Natural killer cell treated with Interleukin-12 subunit alpha and Interleukin-12 subunit beta and Interleukin-15 and Interleukin-18, amount 100 ng/mL, for 72 hours (primary cell): ENCODE measurements around the gene ELOB. TPM values are rescaled to one million over a fixed set of nuclear protein-coding genes. Genes with fewer than 3 reads are reported as not detected.

ENCODE experiments used
- ATAC-seq, 2 donors: fragments of 150-1000 bp; cut with Tn5 transposase in 1 of 2; sonication (Bioruptor Pico), chemical (Tn5 transposase) in 1 of 2; 2 replicates each; pipeline ENCODE4 v1.10.0; 2021
- DNase-seq: peaks from one replicate; pipeline ENCODE4 v3.0.0; 2022; ENCODE audit warnings: low spot score
- H3K27ac Mint-ChIP-seq, 2 donors: 1 replicate in 1 of 2; 2 replicates in 1 of 2; pipeline ENCODE4 v1.8.0; 2022; ENCODE audit warnings: mixed read lengths in 2 of 2, mild to moderate bottlenecking in 1 of 2, moderate library complexity in 1 of 2
- H3K27me3 Mint-ChIP-seq, 2 donors: 1 replicate in 1 of 2; 2 replicates in 1 of 2; pipeline ENCODE4 v1.8.0; 2022; ENCODE audit warnings: mixed read lengths in 2 of 2
- H3K36me3 Mint-ChIP-seq: one replicate; pipeline ENCODE4 v1.8.0; 2022; ENCODE audit warnings: mixed read lengths
- H3K4me1 Mint-ChIP-seq, 2 donors: 1 replicate in 1 of 2; 2 replicates in 1 of 2; pipeline ENCODE4 v1.8.0; 2022; ENCODE audit warnings: low read depth in 2 of 2, mixed read lengths in 2 of 2, mild to moderate bottlenecking in 1 of 2
- H3K4me3 Mint-ChIP-seq: one replicate; pipeline ENCODE4 v1.8.0; 2022; ENCODE audit warnings: mixed read lengths
- H3K9me3 Mint-ChIP-seq: 2 replicates; pipeline ENCODE4 v1.8.0; 2022; ENCODE audit warnings: mixed read lengths
- total RNA-seq, 2 donors: library from RNA; stranded (reverse); gene quantifications; one replicate each; pipeline ENCODE4 v1.2.3, GENCODE V29; 2022

ELOB gene
- total RNA-seq, 2 donors from 2014 or later: 196 to 201 TPM

- no peak for ATAC-seq
- Mint-ChIP-seq H3K4me3 (no peak overlapping the region), H3K36me3 (no peaks in the 10 kb centered on the region), H3K9me3 (no peaks in the 10 kb centered on the region), H3K27ac (no peak overlapping the region), H3K27me3 (no peaks in the 10 kb centered on the region), H3K4me1 (peaks cover 0 to 2% of the 10 kb centered on the region in 2 donors)
- DNase-seq: no peak
Measured at GRCh38 chr16:2817340-2818271, 40.5 kb upstream of the ELOB start.

- no peak within 1 kb of the TSS for H3K4me3 Mint-ChIP-seq
- H3K9me3 Mint-ChIP-seq: no peaks in the 10 kb centered on the region
- no peak for DNase-seq
- peaks cover 0 to 2% of the 10 kb centered on the region in 2 donors for H3K4me1 Mint-ChIP-seq
- H3K36me3 Mint-ChIP-seq: no peaks in the 10 kb centered on the region
- no peak within 1 kb of the TSS for H3K27ac Mint-ChIP-seq
- ATAC-seq: peak; percentile 49 to 75
- H3K27me3 Mint-ChIP-seq: no peaks in the 10 kb centered on the region
Measured at GRCh38 chr16:2816751-2817339, 39.8 kb upstream of the ELOB start, which contains the start of gene PRSS21. Gene PRSS21, plus strand, starts transcription at chr16:2817237. Its CDS starts 32 bp downstream, at chr16:2817269.

- ATAC-seq (no peak), DNase-seq (no peak)
- no peaks in the 10 kb centered on the region for H3K27me3 Mint-ChIP-seq
- H3K4me3 Mint-ChIP-seq: no peak overlapping the region
- no peaks in the 10 kb centered on the region for H3K9me3 Mint-ChIP-seq
- H3K27ac Mint-ChIP-seq: no peak overlapping the region
- H3K36me3 Mint-ChIP-seq: no peaks in the 10 kb centered on the region
- peaks cover 0 to 6% of the 10 kb centered on the region in 2 donors for H3K4me1 Mint-ChIP-seq
Measured at GRCh38 chr16:2815299-2815771, 38.3 kb upstream of the ELOB start.

- peaks cover 0 to 6% of the 10 kb centered on the region in 2 donors for H3K4me1 Mint-ChIP-seq
- H3K4me3 Mint-ChIP-seq: no peak overlapping the region
- no peaks in the 10 kb centered on the region for H3K36me3 Mint-ChIP-seq
- DNase-seq (no peak), ATAC-seq (no peak)
- no peaks in the 10 kb centered on the region for H3K27me3 Mint-ChIP-seq
- no peaks in the 10 kb centered on the region for H3K9me3 Mint-ChIP-seq
- H3K27ac Mint-ChIP-seq: no peak overlapping the region
Measured at GRCh38 chr16:2814551-2815298, 37.6 kb upstream of the ELOB start.

GRCh38 chr16:2813771-2814221, 36.7 kb upstream of the ELOB start:
- H3K4me3 Mint-ChIP-seq: no peak overlapping the region

GRCh38 chr16:2811703-2812471, 34.8 kb upstream of the ELOB start:
- no peak for DNase-seq
- Mint-ChIP-seq H3K9me3 (no peaks in the 10 kb centered on the region), H3K4me1 (peaks cover 0 to 3% of the 10 kb centered on the region in 2 donors), H3K27me3 (peaks cover 4 to 10% of the 10 kb centered on the region in 2 donors), H3K36me3 (no peaks in the 10 kb centered on the region), H3K27ac (no peak overlapping the region), H3K4me3 (no peak overlapping the region)
- ATAC-seq: peak; percentile 36 to 72

More at GRCh38 chr16:2813771-2814221, 36.7 kb upstream of the ELOB start:
- peak in 1 of 2 donors; percentile 45 for ATAC-seq
- H3K27ac Mint-ChIP-seq: no peak overlapping the region
- no peaks in the 10 kb centered on the region for H3K9me3 Mint-ChIP-seq
- no peaks in the 10 kb centered on the region for H3K36me3 Mint-ChIP-seq
- peaks cover 0 to 6% of the 10 kb centered on the region in 2 donors for H3K4me1 Mint-ChIP-seq
- no peak for DNase-seq
- peaks cover 2 to 8% of the 10 kb centered on the region in 2 donors for H3K27me3 Mint-ChIP-seq

- DNase-seq (no peak), ATAC-seq (no peak)
- no peaks in the 10 kb centered on the region for H3K36me3 Mint-ChIP-seq
- H3K9me3 Mint-ChIP-seq: no peaks in the 10 kb centered on the region
- peaks cover 8 to 10% of the 10 kb centered on the region in 2 donors for H3K27me3 Mint-ChIP-seq
- H3K4me1 Mint-ChIP-seq: peaks cover 0 to 3% of the 10 kb centered on the region in 2 donors
- H3K27ac Mint-ChIP-seq: no peak overlapping the region
- H3K4me3 Mint-ChIP-seq: no peak overlapping the region
Measured at GRCh38 chr16:2810651-2811050, 33.6 kb upstream of the ELOB start.

- no peak overlapping the region for H3K4me3 Mint-ChIP-seq
Measured at GRCh38 chr16:2809149-2809760, 32.2 kb upstream of the ELOB start.

GRCh38 chr16:2808181-2808580, 31.1 kb upstream of the ELOB start:
- DNase-seq (no peak), ATAC-seq (no peak)
- Mint-ChIP-seq H3K27ac (no peak overlapping the region), H3K27me3 (peaks cover 8 to 12% of the 10 kb centered on the region in 2 donors), H3K4me1 (peaks cover 0 to 3% of the 10 kb centered on the region in 2 donors), H3K4me3 (no peak overlapping the region), H3K9me3 (no peaks in the 10 kb centered on the region), H3K36me3 (no peaks in the 10 kb centered on the region)

More at GRCh38 chr16:2809149-2809760, 32.2 kb upstream of the ELOB start:
- DNase-seq: no peak
- no peak for ATAC-seq
- no peak overlapping the region for H3K27ac Mint-ChIP-seq
- no peaks in the 10 kb centered on the region for H3K36me3 Mint-ChIP-seq
- H3K9me3 Mint-ChIP-seq: no peaks in the 10 kb centered on the region
- peaks cover 8 to 10% of the 10 kb centered on the region in 2 donors for H3K27me3 Mint-ChIP-seq
- H3K4me1 Mint-ChIP-seq: peaks cover 0 to 3% of the 10 kb centered on the region in 2 donors

- peaks cover 8 to 16% of the 10 kb centered on the region in 2 donors for H3K27me3 Mint-ChIP-seq
- H3K4me3 Mint-ChIP-seq: no peak overlapping the region
- H3K4me1 Mint-ChIP-seq: no peaks in the 10 kb centered on the region
- no peak overlapping the region for H3K27ac Mint-ChIP-seq
- ATAC-seq (no peak), DNase-seq (no peak)
- H3K36me3 Mint-ChIP-seq: no peaks in the 10 kb centered on the region
- H3K9me3 Mint-ChIP-seq: no peaks in the 10 kb centered on the region
Measured at GRCh38 chr16:2806286-2806685, 29.2 kb upstream of the ELOB start.

GRCh38 chr16:2804728-2805127, 27.6 kb upstream of the ELOB start:
- Mint-ChIP-seq H3K27me3 (peaks cover 8 to 16% of the 10 kb centered on the region in 2 donors), H3K9me3 (no peaks in the 10 kb centered on the region), H3K36me3 (no peaks in the 10 kb centered on the region), H3K4me1 (no peaks in the 10 kb centered on the region), H3K4me3 (no peak overlapping the region), H3K27ac (no peak overlapping the region)
- DNase-seq (no peak), ATAC-seq (peak in 1 of 2 donors; percentile 33)

GRCh38 chr16:2803545-2804195, 26.6 kb upstream of the ELOB start:
- Mint-ChIP-seq H3K27ac (no peak overlapping the region), H3K27me3 (peaks cover 5 to 7% of the 10 kb centered on the region in 2 donors), H3K36me3 (no peaks in the 10 kb centered on the region), H3K4me1 (no peaks in the 10 kb centered on the region), H3K4me3 (no peak overlapping the region), H3K9me3 (no peaks in the 10 kb centered on the region)
- DNase-seq (no peak), ATAC-seq (no peak)
